ENCODE data around the gene ATAD3B.

The ATAD3B gene

GRCh38 chr1:1430114-1430982, 41.2 kb upstream of the ATAD3B start:
- Histone ChIP-seq H3K79me2 (ENCODE audit: insufficient read depth, low read length) (no peaks in the 10 kb centered on the region), H2AFZ (ENCODE audit: low read depth, low read length, severe bottlenecking) (no peak overlapping the region), H3K9me3 (ENCODE audit: insufficient read depth, low read length) (no peaks in the 10 kb centered on the region), H3K36me3 (ENCODE audit: low read length) (no peaks in the 10 kb centered on the region), H3K27ac (ENCODE audit: low read depth, low read length) (no peak overlapping the region), H3K4me2 (ENCODE audit: low read depth, low read length, poor library complexity, severe bottlenecking) (no peak overlapping the region), H3K9ac (ENCODE audit: low read length) (no peak overlapping the region), H3K4me3 (ENCODE audit: insufficient read depth, low read length, poor library complexity, severe bottlenecking) (no peak overlapping the region), H3K27me3 (ENCODE audit: low read length) (no peaks in the 10 kb centered on the region), H4K20me1 (ENCODE audit: low read depth, low read length) (no peaks in the 10 kb centered on the region), H3F3A (ENCODE audit: insufficient read depth) (no peaks in the 10 kb centered on the region), H3K9me2 (replicated peaks; ENCODE audit: insufficient read depth, low read length) (no peaks in the 10 kb centered on the region)
- TF ChIP-seq EZH2phosphoT487 (conservative IDR thresholded peaks at IDR 0.05; ENCODE audit: low read length): no peak
- TF ChIP-seq, protein P1, sequence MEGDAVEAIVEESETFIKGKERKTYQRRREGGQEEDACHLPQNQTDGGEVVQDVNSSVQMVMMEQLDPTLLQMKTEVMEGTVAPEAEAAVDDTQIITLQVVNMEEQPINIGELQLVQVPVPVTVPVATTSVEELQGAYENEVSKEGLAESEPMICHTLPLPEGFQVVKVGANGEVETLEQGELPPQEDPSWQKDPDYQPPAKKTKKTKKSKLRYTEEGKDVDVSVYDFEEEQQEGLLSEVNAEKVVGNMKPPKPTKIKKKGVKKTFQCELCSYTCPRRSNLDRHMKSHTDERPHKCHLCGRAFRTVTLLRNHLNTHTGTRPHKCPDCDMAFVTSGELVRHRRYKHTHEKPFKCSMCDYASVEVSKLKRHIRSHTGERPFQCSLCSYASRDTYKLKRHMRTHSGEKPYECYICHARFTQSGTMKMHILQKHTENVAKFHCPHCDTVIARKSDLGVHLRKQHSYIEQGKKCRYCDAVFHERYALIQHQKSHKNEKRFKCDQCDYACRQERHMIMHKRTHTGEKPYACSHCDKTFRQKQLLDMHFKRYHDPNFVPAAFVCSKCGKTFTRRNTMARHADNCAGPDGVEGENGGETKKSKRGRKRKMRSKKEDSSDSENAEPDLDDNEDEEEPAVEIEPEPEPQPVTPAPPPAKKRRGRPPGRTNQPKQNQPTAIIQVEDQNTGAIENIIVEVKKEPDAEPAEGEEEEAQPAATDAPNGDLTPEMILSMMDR (IDR thresholded peaks at IDR 0.05; ENCODE audit: insufficient read depth, low read length, poor library complexity, severe bottlenecking): no peak

DNA sequence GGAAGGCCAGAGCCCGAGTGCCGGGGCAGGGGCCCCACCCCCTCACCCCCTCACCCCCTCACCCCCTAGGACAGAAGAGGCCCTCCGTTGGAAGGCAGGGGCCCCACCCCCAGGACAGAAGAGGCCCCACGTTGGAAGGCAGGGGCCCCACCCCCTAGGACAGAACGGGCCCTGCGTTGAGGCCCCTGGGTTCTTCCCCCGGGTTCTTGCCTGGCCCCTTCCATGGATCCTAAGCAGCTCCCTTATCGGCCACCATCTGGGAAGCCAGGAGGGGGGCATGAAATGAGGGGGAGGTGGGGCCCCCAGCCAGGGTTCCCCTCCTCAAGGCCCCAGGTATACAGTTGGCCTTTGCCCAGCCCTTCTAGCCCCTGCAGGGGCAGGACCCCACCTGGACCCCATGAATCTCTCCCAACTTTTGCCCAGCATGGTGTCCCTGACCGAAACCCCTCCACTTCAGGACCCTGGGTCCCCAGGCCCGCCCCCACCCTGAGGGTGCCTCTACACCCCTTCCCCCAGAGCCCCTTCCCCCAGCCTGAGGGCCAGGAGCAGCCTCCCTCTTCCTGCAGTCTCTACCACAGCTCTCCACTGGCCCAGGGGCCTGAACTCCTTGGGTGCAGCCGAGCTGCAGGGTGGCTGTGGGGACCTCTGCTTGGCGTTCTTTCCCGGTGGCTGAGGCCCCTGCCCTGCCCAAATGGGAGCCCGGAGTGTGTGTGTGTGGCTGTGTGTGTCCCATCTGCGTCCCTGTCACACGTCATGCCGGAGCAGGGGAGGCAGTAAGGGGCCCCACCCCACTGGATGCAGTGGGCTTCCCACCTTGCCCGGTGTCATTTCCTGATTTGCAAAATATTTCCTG, 40.3 kb upstream of the ATAD3B start:
- Histone ChIP-seq H3K9ac (ENCODE audit: low read length) (no peak overlapping the region), H3K27me3 (ENCODE audit: low read length) (no peaks in the 10 kb centered on the region), H3F3A (ENCODE audit: insufficient read depth) (no peaks in the 10 kb centered on the region), H2AFZ (ENCODE audit: low read depth, low read length, severe bottlenecking) (no peak overlapping the region), H4K20me1 (ENCODE audit: low read depth, low read length) (no peaks in the 10 kb centered on the region), H3K36me3 (ENCODE audit: low read length) (no peaks in the 10 kb centered on the region), H3K9me3 (ENCODE audit: insufficient read depth, low read length) (no peaks in the 10 kb centered on the region), H3K4me2 (ENCODE audit: low read depth, low read length, poor library complexity, severe bottlenecking) (no peak overlapping the region), H3K9me2 (replicated peaks; ENCODE audit: insufficient read depth, low read length) (no peaks in the 10 kb centered on the region), H3K27ac (ENCODE audit: low read depth, low read length) (no peak overlapping the region), H3K79me2 (ENCODE audit: insufficient read depth, low read length) (no peaks in the 10 kb centered on the region), H3K4me3 (ENCODE audit: insufficient read depth, low read length, poor library complexity, severe bottlenecking) (no peak overlapping the region)
- TF ChIP-seq, protein P1 (IDR thresholded peaks at IDR 0.05; ENCODE audit: insufficient read depth, low read length, poor library complexity, severe bottlenecking): no peak
- TF ChIP-seq EZH2phosphoT487 (conservative IDR thresholded peaks at IDR 0.05; ENCODE audit: low read length): no peak

- no peak overlapping the region for H3K4me3 ChIP-seq (ENCODE audit: insufficient read depth, low read length, poor library complexity, severe bottlenecking)
- no peaks in the 10 kb centered on the region for H3F3A ChIP-seq (ENCODE audit: insufficient read depth)
- H2AFZ ChIP-seq (ENCODE audit: low read depth, low read length, severe bottlenecking): no peak overlapping the region
- H3K9ac ChIP-seq (ENCODE audit: low read length): no peak overlapping the region
- H3K4me2 ChIP-seq (ENCODE audit: low read depth, low read length, poor library complexity, severe bottlenecking): no peak overlapping the region
- no peaks in the 10 kb centered on the region for H3K79me2 ChIP-seq (ENCODE audit: insufficient read depth, low read length)
- H3K27ac ChIP-seq (ENCODE audit: low read depth, low read length): no peak overlapping the region
- H3K9me3 ChIP-seq (ENCODE audit: insufficient read depth, low read length): no peaks in the 10 kb centered on the region
- H3K36me3 ChIP-seq (ENCODE audit: low read length): no peaks in the 10 kb centered on the region
- H3K27me3 ChIP-seq (ENCODE audit: low read length): no peaks in the 10 kb centered on the region
- TF ChIP-seq EZH2phosphoT487 (conservative IDR thresholded peaks at IDR 0.05; ENCODE audit: low read length): no peak
- TF ChIP-seq, protein P1 (IDR thresholded peaks at IDR 0.05; ENCODE audit: insufficient read depth, low read length, poor library complexity, severe bottlenecking): no peak
- H4K20me1 ChIP-seq (ENCODE audit: low read depth, low read length): no peaks in the 10 kb centered on the region
- no peaks in the 10 kb centered on the region for H3K9me2 ChIP-seq (replicated peaks; ENCODE audit: insufficient read depth, low read length)
These were observed 39.7 kb upstream of the ATAD3B start for GRCh38 chr1:1431845-1432273.
